Non-pigmented ciliary epithelial cell (primary cell): Measurements from ENCODE around the gene PPP1CC.

Experiments used
- DNase-seq: peaks from one replicate; pipeline ENCODE4 v3.0.0-alpha.2; 2010; ENCODE audit warnings: low read depth

The PPP1CC gene

GRCh38 chr12:110687396-110688169, 55.1 kb downstream of the PPP1CC start:
- DNase-seq, result no peak

GRCh38 chr12:110686294-110686903, 56.3 kb downstream of the PPP1CC start:
- DNase-seq, result no peak

- no peak for DNase-seq
Measured at GRCh38 chr12:110684312-110684836, 58.3 kb downstream of the PPP1CC start.

- no peak for DNase-seq
Measured at GRCh38 chr12:110683888-110684287, 58.8 kb downstream of the PPP1CC start.

- DNase-seq, result no peak
Measured at GRCh38 chr12:110680032-110680431, 62.7 kb downstream of the PPP1CC start.

GRCh38 chr12:110679201-110679600, 63.5 kb downstream of the PPP1CC start:
- no peak for DNase-seq

- DNase-seq, result no peak
Measured at GRCh38 chr12:110677982-110678381, 64.7 kb downstream of the PPP1CC start.

GRCh38 chr12:110677206-110677911, 65.3 kb downstream of the PPP1CC start:
- DNase-seq, result no peak

GRCh38 chr12:110676171-110676570, 66.5 kb downstream of the PPP1CC start:
- DNase-seq, result no peak

GRCh38 chr12:110670161-110670701, 72.5 kb downstream of the PPP1CC start:
- DNase-seq, result no peak
